ENCODE results near the gene CXCL6. TPM values are rescaled to one million over a fixed set of nuclear protein-coding genes. Genes with fewer than 3 reads are reported as not detected.

Gene CXCL6
- total RNA-seq, 1 donor from 2014 or later = 35.3 TPM

DNA sequence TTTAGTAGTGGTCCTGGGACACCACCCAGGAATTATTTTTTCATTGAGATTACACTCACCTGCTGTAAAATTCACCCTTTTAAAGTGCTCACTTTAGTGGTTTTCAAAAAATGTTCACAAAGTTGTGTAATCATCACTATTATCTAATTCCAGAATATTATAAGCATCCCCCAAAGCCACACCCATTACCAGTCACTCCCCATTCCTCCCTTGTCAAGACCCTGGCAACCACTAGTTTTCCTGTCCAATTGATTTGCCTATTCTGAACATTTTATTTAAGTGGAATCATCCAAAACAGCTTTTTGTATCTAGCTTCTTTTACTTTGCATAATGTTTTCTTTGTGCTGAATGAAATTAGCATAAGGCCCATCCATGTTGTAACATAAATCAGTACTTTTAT lies 12.7 kb upstream of the CXCL6 start:
- Mint-ChIP-seq H3K4me1 (ENCODE audit: unreplicated experiment) (peaks cover 14% of the 10 kb centered on the region), H3K4me3 (ENCODE audit: unreplicated experiment) (no peak overlapping the region), H3K27me3 (ENCODE audit: unreplicated experiment) (no peaks in the 10 kb centered on the region), H3K9me3 (ENCODE audit: unreplicated experiment) (peaks cover 20% of the 10 kb centered on the region), H3K27ac (ENCODE audit: unreplicated experiment) (no peak overlapping the region), H3K36me3 (ENCODE audit: unreplicated experiment) (peaks cover 13% of the 10 kb centered on the region)
- DNase-seq (ENCODE audit: extremely low spot score, unreplicated experiment) = no peak
- TF ChIP-seq, protein P1, sequence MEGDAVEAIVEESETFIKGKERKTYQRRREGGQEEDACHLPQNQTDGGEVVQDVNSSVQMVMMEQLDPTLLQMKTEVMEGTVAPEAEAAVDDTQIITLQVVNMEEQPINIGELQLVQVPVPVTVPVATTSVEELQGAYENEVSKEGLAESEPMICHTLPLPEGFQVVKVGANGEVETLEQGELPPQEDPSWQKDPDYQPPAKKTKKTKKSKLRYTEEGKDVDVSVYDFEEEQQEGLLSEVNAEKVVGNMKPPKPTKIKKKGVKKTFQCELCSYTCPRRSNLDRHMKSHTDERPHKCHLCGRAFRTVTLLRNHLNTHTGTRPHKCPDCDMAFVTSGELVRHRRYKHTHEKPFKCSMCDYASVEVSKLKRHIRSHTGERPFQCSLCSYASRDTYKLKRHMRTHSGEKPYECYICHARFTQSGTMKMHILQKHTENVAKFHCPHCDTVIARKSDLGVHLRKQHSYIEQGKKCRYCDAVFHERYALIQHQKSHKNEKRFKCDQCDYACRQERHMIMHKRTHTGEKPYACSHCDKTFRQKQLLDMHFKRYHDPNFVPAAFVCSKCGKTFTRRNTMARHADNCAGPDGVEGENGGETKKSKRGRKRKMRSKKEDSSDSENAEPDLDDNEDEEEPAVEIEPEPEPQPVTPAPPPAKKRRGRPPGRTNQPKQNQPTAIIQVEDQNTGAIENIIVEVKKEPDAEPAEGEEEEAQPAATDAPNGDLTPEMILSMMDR (IDR thresholded peaks at IDR 0.05) = no peak

DNA sequence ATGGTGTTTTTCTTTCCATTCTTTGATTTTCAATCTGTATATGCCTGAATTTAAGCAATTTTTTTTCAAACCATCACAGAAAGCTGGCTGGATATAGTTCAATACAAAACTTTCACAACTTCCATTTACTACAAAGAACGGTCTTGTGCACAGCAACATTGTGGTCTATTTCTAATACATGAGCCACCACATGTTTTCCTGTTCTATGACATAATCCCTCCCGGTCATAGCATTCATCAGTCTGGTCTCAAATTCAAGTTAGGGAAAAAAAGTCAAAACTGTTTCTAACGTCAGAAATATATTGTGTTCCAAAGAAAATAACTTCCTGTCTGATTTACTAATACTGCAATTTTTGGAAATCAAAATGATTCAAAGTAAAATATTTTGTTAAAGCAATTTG lies 7.5 kb upstream of the CXCL6 start:
- Mint-ChIP-seq H3K27ac (ENCODE audit: unreplicated experiment) (no peak overlapping the region), H3K4me3 (ENCODE audit: unreplicated experiment) (no peak overlapping the region)
- no peak for DNase-seq (ENCODE audit: extremely low spot score, unreplicated experiment)

DNA sequence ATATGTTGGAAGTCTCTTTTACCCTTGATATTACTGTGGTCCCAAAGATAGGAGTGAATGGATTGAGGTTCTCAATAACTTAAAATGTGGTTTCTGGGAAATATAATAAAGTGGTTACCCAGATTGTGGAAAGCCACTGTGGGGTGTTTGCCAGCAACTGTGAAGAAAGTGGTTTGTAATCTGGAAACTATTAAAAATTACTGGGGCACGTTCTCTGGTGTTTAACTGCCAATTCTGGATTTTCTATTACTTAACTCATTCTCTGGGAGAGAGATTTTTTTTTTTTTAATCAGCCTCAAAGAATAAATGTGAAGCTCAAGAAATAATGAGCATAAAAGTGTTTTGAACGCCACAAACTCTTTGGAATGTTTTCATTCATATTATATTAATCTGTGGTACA lies 4.9 kb upstream of the CXCL6 start:
- Mint-ChIP-seq H3K9me3 (ENCODE audit: unreplicated experiment) (peaks cover 16% of the 10 kb centered on the region), H3K4me1 (ENCODE audit: unreplicated experiment) (peaks cover 41% of the 10 kb centered on the region)
- no peak for DNase-seq (ENCODE audit: extremely low spot score, unreplicated experiment)

More for the DNA sequence above, 7.5 kb upstream of the CXCL6 start:
- TF ChIP-seq, protein P1 (IDR thresholded peaks at IDR 0.05) = no peak
- peaks cover 17% of the 10 kb centered on the region for H3K36me3 Mint-ChIP-seq (ENCODE audit: unreplicated experiment)
- H3K9me3 Mint-ChIP-seq (ENCODE audit: unreplicated experiment) = peaks cover 16% of the 10 kb centered on the region
- no peaks in the 10 kb centered on the region for H3K27me3 Mint-ChIP-seq (ENCODE audit: unreplicated experiment)
- peaks cover 39% of the 10 kb centered on the region for H3K4me1 Mint-ChIP-seq (ENCODE audit: unreplicated experiment)

DNA sequence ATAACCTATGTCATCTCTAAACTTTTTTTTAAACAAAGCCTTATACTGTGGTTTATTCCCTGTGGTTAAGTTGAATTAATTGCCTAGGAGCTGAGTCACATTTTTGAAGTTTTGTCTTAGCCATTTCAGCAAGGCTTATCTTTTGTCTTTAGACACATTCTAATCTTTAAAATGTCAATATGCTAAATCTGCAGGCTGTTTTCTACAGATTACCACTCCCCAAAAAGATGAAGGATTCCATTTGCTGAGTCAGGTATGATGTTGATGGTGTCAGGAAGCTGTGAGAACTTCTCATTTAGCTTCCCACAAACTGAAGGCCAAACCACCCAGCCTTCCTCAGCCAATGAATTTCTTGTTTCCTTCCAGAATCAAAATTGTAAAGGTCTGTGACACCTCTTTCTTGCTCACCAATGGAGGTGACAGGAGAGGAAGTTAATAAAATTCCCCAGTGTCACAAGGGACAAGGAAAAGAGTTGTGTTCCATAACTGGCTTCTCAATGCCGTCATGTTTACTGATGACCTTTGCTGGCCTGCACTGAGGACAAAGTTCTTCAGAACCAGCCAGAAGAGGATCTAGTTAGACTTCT lies 3.7 kb upstream of the CXCL6 start:
- H3K27ac Mint-ChIP-seq (ENCODE audit: unreplicated experiment) = peak overlapping the region; percentile 75
- peaks cover 6% of the 10 kb centered on the region for H3K36me3 Mint-ChIP-seq (ENCODE audit: unreplicated experiment)
- DNase-seq (ENCODE audit: extremely low spot score, unreplicated experiment) = no peak

More for the DNA sequence above, 4.9 kb upstream of the CXCL6 start:
- H3K27ac Mint-ChIP-seq (ENCODE audit: unreplicated experiment) = peak overlapping the region; percentile 75
- no peaks in the 10 kb centered on the region for H3K27me3 Mint-ChIP-seq (ENCODE audit: unreplicated experiment)
- H3K4me3 Mint-ChIP-seq (ENCODE audit: unreplicated experiment) = no peak overlapping the region
- TF ChIP-seq, protein P1 (IDR thresholded peaks at IDR 0.05) = no peak
- peaks cover 14% of the 10 kb centered on the region for H3K36me3 Mint-ChIP-seq (ENCODE audit: unreplicated experiment)

DNA sequence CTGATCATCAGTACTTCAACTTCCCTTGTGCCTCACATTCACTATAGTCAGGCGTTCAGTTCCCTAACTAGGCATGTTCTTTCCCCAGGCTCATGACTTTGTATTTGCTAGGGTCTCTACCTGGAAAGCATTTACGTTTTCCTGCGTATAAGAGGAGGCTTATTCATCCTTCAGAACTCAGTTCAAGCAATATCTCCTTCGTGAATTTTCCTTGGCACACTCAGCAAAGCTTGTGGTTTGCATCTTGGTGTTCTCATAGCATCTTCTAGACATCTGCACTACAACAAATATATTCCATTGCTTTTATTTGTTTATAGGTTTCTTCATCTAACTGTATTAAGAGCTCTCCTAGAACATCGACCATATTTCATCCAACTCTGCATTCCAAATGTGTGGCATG lies 2.6 kb downstream of the CXCL6 start:
- Mint-ChIP-seq H3K36me3 (ENCODE audit: unreplicated experiment) (peaks cover 10% of the 10 kb centered on the region), H3K27me3 (ENCODE audit: unreplicated experiment) (peaks cover 4% of the 10 kb centered on the region), H3K4me1 (ENCODE audit: unreplicated experiment) (peaks cover 30% of the 10 kb centered on the region), H3K9me3 (ENCODE audit: unreplicated experiment) (peaks cover 4% of the 10 kb centered on the region), H3K27ac (ENCODE audit: unreplicated experiment) (peak overlapping the region; percentile 5), H3K4me3 (ENCODE audit: unreplicated experiment) (peak overlapping the region; percentile 82)
- TF ChIP-seq, protein P1 (IDR thresholded peaks at IDR 0.05) = no peak
- DNase-seq (ENCODE audit: extremely low spot score, unreplicated experiment) = no peak

More for the DNA sequence above, 3.7 kb upstream of the CXCL6 start:
- H3K9me3 Mint-ChIP-seq (ENCODE audit: unreplicated experiment) = peaks cover 5% of the 10 kb centered on the region
- no peak overlapping the region for H3K4me3 Mint-ChIP-seq (ENCODE audit: unreplicated experiment)
- H3K27me3 Mint-ChIP-seq (ENCODE audit: unreplicated experiment) = no peaks in the 10 kb centered on the region
- TF ChIP-seq, protein P1 (IDR thresholded peaks at IDR 0.05) = no peak
- H3K4me1 Mint-ChIP-seq (ENCODE audit: unreplicated experiment) = peaks cover 49% of the 10 kb centered on the region
